Skeletal muscle cell (primary cell): Measurements from ENCODE around the gene RELN.

Source experiments
- DNase-seq: peaks from one replicate; pipeline ENCODE4 v3.0.0-alpha.2; 2010; ENCODE audit warnings: low read depth
- H3K4me3 ChIP-seq: 2 replicates; pipeline ENCODE4 v1.5.1; 2011; ENCODE audit warnings: low read depth, mild to moderate bottlenecking, control low read depth, low read length, moderate library complexity

RELN gene

DNA sequence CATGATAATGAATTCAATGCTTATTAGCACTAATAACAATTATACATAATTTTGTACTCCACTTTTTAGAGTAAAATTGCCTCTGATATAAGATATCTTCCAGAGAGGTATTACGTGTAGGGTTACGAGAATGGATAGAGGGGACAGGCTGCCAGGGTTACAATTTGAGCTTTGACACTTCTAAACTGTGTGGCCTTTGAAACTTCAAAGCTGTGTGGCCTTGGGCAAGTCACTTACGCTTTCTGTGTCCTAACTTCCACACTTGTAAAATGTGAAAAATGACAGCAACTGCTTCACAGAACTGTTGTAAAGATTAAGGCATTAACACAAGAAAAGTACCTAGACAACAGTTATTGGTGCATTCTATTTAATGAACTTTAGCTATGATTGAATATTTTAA lies 283.9 kb downstream of the RELN start:
- no peak for DNase-seq
- H3K4me3 ChIP-seq = no peak overlapping the region

DNA sequence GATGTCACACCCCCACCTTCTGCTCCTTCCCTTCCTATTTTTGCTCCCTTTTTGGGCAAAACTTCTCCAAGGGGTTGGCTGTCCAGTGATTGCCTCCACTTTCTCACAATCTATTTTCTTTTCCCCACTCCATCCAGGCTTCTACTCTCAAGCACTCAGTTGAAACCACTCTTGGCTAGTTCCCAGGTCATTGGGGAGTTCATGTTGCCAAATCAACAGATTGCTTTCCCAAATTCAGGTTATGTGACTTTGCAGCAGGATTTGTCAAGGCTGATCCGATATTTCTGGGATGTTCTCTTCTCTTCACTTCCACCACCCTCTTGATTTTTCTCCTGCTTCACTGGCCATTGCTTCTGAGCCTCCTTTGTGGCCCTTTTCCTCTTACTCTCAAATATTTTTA lies 284.8 kb downstream of the RELN start:
- DNase-seq = peak; percentile 29
- no peak overlapping the region for H3K4me3 ChIP-seq

DNA sequence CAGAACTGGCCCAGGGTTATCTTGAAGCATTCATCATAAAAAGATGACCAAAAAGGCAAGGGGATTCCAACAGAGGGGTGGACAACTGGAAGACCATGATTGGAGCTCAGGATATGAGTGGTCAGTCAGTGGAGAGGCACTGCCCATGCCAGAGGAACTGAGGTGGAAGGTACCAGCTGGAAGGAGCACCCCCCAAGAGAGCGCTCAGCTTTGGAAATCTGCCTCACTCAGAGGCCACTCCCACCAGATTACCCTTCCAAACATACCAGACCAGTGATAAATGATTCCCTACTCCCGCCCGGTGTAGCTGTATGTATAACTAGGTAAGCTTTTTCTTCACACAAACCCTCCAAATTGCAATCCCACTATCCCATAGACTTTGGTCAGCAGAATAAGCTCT lies 286.5 kb downstream of the RELN start:
- H3K4me3 ChIP-seq = no peak overlapping the region
- DNase-seq = no peak

DNA sequence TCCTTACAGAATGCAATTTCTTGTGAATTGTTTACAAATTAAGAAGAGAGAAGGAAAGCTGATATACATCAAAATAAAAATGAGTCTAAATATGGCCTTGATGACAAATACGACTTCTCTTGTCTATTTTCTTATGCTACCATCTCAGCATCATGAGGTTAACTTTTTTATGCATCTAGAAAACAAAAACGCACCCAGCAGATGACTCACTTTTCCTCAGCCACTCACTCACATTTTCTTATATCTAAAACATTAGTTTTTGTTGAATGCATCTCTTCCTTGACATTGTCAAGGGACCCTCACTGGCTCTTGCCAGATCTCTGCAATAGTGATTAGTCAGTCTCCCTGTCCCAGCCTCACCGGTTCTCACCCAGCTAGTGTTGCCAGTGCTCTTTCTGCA lies 287.0 kb downstream of the RELN start:
- peak; percentile 56 for DNase-seq
- no peak overlapping the region for H3K4me3 ChIP-seq

DNA sequence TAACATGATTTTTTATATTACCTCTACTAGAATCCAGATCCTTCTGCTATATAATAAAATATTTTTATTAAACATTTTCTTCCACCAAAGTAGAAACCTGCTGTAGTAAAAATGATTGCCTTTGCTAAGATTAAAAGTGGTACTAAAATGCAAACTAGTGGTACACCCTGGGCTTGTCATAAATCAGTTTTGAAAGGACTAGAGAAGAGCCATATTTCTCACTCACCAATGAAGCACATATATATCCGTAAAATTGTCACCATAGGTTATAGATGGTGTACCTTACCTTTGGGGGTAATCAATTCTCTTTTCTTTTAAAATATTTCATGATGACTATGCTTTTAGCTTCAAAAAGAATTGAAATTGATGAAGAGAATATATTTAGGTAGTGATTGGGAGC lies 290.4 kb downstream of the RELN start:
- H3K4me3 ChIP-seq = no peak overlapping the region
- DNase-seq = no peak

DNA sequence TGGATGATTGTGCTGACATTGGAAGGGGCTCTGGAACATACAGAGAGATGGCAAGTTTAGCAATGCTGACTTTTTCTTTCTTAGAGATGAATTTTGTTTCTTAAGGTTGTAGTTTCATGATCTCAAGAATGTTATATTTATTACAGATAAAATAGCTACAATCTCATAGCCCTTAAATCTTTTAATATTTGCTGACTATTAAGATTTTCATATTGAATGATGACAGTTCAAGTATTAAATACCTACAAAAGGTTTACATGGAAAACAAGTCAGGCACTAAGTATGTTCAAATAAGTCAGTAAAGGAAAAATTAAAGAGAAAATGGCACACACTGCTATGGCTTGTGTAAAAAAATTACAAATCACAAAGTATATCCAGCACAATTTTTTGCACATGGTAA lies 291.4 kb downstream of the RELN start:
- no peak overlapping the region for H3K4me3 ChIP-seq
- no peak for DNase-seq

DNA sequence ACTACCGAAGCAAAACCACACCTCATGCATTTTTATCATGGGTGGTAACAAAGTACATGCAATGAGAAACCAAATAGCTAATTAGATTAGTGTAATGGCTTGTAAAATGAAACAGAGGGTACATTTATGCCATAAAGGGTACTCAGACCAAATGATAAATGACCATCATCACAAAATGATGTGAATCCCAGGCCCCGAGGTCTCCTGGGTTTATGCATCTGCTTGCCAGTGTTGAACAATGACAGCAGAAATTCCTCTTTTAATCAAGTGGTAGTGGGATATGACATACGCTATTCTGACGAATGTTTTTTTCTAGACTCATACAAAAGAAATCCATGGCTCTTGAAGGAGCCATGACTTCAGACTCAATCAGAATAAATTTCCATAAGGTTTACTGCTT lies 293.9 kb downstream of the RELN start:
- H3K4me3 ChIP-seq = no peak overlapping the region
- DNase-seq = no peak

DNA sequence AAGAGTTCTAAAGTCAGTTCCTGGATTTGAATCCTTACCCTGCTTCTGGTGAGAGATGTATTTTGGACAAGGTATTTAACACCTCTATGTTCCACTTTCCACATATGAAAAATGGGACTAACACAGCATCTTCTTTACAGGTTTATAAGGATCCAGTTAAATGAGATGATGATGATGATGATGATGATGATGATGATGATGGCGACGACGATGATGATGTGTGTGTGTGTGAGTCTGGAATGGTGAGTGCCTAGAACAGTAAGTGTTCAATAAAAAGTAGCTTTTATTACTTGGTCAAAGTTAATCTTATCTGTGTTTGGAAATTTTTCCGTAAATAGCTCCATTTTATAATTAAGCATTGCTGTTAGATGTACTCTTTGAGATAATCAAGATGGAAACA lies 295.2 kb downstream of the RELN start:
- no peak for DNase-seq
- H3K4me3 ChIP-seq = no peak overlapping the region

DNA sequence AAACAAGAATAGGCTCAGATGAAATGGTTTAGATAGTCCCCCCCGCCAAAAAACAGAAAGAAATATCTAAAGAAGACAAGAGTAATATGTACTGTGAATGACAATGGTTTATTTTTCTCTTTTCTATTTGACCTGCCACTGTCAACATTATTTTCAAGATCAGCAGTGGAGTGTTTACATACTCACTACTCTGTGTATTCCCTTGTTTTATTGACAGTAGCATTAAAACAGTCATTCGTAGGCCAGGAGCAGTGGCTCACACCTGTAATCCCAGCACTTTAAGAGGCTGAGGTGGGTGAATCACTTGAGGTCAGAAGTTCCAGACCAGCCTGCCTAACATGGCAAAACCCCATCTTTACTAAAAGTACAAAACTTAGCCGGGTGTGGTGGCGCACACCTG lies 298.2 kb downstream of the RELN start:
- no peak for DNase-seq
- H3K4me3 ChIP-seq = no peak overlapping the region

DNA sequence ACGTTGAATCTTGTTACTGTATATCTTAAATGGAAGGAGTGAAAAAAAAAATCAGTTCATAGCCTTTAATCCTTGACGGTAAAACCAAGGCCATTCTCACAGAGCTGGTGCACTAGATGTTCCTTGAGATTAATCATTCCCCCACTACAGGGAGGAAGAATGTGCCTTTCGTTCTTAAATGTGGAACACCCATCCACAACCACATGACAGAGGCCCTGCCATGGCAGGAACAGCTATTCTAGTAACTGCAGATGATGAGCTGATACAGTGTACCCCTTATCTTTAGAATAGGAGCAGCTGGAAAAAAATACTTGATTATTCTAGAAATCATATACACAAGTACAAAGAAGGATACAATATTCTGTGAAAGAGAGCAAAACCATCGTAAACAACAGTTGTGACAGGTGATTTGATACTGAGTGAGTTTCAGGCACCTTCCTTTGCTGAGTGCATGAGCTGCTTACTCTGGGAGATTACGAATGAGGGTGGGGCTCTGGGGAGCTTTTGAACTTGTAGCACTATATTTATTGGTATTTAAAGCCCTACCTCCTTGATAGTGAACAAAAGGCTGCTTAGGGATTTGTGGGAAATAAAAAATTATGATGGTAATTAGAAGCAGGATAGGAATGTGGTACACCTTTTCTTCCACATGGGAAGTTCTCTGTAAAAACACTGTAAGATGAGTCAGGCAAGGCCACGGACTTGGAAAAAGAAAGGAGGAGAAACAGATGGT lies 299.1 kb downstream of the RELN start:
- no peak overlapping the region for H3K4me3 ChIP-seq

DNA sequence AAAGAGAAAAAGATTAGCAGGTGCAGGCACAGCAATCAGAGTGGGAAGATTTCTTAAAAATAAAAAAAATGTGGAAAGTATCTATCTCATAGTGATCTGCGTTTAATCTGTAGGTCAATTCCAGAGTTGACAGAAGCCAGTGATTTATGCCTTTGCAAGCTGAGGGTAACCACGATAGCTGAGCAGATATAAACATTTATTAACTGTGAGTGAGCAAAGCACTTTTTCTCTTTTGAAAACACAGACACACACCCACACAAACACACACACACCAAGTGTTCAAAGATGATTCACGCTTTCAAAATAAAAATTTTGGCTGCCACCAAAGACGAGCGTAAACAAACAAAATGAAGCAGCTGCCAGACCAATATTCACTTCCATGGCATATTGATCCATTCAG lies 300.2 kb downstream of the RELN start:
- H3K4me3 ChIP-seq = no peak overlapping the region
- DNase-seq = no peak

More for the DNA sequence above, 299.1 kb downstream of the RELN start:
- no peak for DNase-seq

DNA sequence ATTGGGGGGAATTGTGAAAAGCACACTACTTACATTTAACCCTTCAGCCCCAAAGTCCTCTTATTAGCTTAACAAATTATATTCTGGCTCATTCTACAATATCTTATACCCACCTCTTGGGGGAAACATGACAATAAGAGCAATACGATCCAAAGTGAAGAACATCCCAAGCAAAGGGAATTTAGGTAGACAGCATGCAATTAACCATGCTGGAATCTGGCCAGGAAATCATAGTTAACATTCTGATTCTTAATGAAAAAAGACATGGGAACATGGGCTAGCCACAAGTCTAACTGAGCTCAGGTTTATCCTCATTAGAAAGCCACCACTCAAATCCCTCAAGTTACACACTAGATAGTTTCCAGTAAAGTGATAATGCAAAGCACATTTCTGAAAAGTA lies 301.5 kb downstream of the RELN start:
- no peak overlapping the region for H3K4me3 ChIP-seq
- no peak for DNase-seq

DNA sequence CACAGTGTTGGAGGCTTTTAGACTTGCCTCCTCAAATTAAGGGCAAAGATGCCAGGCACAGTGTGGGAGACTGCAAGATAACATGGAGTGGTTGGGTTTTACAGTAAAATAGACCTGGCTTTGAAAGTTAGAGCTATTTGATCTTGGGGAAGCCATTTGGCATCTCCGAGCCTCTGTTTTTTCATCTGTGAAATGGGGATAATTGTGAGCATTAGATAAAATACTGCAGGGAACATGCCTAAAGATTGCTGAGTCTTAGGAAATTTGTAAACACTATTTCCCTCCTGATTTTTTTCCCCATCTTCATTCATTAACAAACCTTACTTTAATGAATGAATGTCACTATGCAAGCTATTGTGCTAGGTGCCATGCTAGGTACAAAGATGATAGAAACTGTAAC lies 302.2 kb downstream of the RELN start:
- no peak for DNase-seq
- no peak overlapping the region for H3K4me3 ChIP-seq

DNA sequence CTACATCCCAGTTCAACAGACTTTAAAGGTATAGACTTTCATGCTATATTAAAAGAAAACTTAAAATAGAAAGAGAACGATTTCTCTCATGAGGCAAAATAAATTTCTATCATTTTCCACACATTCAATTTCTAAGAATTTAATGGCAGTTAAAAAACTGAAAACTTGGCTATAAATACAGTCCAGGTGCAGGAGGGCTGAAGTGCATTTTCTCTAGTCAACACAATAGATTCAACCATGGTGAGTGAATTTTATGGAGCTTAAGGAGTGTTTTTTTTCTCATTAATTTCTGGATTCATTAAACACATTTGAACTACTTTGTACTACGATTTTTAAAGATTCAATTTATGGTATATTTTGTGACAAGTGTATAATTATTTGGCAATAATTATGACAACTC lies 302.7 kb downstream of the RELN start:
- DNase-seq = no peak
- H3K4me3 ChIP-seq = no peak overlapping the region

DNA sequence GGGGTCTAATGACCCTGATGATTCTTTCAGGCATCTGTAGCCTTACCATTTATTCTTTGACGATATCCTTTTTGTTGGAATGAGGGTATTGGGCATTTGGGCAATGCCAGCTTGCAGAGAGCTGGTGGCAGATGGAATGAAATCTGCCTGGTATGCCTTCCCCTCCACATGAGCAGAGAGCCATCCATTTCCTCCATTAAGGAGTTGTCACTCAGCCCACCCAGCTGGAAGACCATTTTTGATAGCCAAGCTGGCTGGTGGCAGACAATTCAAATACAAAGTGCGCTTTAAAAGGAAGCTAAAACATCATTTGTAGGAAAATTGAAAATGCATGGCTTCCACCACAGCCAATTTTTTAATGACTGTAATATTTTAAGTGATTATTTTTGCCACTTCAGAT lies 303.4 kb downstream of the RELN start:
- no peak overlapping the region for H3K4me3 ChIP-seq
- DNase-seq = no peak

DNA sequence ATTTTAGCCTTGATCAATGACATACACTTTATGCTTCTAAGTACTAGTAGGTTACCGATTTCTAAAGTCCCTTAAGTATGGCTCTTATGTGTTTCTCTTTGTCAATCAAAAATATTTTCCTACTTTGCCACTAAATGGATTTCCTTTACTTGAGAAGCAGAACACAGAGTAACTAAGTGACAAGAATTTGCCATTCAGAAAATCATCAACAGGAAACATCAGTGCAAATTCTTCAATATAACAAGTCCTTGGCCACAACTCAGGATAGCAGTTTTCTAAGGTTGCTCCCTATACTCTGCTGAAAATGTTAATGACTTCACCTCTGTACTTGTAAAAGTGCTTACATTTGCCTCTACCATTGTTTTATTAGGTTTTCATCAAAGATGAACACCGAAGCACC lies 303.8 kb downstream of the RELN start:
- no peak for DNase-seq
- H3K4me3 ChIP-seq = no peak overlapping the region

DNA sequence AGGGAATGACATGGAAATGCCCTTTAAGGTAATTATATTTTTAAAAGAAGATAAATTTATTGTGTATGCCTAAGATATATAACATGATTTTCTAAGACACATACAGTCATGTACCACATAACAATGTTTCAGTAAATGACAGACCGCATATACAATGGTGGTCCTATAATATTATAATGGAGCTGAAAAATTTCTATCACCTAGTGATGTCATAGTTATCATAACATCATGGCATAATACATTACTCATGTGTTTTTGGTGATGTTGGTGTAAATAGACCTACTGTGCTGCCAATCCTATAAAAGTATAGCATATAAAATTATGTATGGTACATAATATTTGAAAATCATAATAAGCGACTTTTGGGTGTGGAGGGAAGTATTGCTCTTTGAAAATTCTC lies 306.1 kb downstream of the RELN start:
- DNase-seq = no peak
- no peak overlapping the region for H3K4me3 ChIP-seq

DNA sequence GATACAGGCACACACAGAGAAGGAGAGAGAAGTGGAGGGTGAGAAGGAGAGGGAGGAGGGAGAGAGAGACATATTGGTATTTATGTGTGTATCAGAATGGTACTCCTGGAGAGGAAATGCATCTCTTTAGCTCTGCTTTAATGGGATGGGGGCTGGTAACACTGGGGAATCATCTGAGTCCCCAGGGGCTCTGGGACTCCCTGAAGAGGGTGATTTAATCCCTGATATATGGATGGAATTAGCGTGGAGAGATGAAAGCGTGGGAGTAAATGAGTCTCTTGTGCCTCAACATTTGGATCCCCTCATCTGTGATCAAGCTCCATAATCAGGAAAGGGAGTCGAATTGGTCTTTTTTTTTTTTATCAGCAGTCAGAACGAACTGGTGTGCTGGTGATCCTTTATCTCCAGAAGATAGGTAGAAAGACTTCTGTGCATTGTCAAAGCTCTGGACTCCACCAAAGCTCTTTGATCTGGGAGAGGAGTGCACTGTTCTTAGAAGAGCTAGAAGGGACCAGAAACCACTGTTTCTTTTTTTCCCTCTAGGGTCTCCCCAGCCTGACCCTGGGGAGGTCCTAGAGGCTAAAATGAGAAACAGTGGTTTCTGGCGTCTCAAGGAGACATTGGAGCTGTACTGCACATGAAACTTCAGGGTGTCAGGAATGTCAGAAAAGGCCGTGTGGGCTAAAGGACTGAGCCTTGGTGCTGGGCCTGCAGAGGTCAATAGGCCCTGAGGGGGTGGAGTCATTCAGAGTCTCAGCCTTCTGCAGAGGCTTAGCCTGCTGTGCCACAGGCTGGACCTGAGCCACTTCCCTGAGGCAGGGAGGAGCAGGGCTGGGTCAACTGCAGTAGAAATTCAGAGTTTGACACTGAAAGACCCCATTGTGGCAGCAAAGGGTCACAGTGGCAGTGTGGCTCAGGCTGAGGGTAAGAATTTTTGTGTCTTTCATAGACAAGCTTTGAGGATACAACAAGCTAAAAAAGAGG lies 309.0 kb downstream of the RELN start:
- no peak for DNase-seq
- H3K4me3 ChIP-seq = no peak overlapping the region

DNA sequence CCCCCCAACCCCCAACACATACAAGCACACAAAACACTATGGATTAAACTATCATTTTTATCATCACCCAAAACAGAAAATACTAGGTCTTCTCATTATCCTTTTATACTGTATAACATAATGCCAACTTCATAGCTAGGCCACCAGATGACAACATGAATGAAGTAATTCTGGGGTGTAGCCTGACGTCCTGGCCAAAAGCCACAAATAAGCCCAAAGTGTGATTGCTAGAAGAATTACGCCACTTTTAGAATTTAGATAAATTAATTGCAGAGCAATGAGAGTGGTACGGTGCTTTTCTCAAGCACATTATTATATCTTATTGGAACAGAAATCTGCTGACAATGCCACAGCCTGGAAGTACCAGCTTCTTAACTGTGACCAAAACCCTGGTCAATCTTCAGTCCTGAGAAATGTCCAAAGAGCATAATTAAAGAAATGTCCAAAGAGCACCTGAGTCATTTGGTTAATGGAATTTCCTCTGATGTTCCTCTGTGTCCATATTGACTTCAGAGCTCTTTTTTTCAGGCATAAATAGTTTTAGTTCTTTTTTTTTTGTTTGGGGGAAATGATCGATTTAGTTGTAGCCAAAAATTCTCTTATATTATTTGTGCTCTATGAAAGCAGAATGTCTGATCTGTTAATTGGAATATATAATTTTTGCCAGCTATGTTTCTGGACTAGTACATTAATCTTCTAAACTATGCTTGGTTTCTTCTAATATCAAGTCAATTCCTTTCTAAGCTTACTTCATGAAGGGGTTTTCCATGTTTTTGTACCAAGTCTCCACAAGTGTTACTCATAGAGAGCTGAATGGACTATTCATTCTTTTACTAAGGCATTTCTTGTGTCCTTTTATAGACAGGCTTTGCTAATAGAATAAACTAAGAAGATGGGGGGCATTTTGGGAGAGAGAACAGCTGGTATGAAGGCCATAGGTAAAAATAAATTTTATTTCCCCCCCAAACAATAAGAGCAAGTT lies 310.0 kb downstream of the RELN start:
- no peak overlapping the region for H3K4me3 ChIP-seq
- DNase-seq = no peak
